Panc1 (cell line): ENCODE data around the gene SLIT3.

ENCODE experiments used
- POLR2AphosphoS5 ChIP-seq: IDR thresholded peaks from 2 replicates; pipeline ENCODE4 v1.6.1; 2012; ENCODE audit warnings: mild to moderate bottlenecking, low read depth, low read length, moderate library complexity
- TF ChIP-seq, protein P1 (sequence below): fragments of 450-650 bp; IDR thresholded peaks from 2 replicates; pipeline ENCODE4 v1.5.1; 2017; ENCODE audit warnings: mild to moderate bottlenecking
- TF ChIP-seq, protein P2 (sequence below), 2 experiments: IDR thresholded peaks; 2 replicates each; pipeline ENCODE4 v1.6.1; 2011 to 2012; ENCODE audit warnings: low read depth in 2 of 2, control low read depth in 1 of 2, low read length in 1 of 2, mild to moderate bottlenecking in 1 of 2, moderate library complexity in 1 of 2; ENCODE audit not compliant: insufficient read depth in 1 of 2

DNA sequence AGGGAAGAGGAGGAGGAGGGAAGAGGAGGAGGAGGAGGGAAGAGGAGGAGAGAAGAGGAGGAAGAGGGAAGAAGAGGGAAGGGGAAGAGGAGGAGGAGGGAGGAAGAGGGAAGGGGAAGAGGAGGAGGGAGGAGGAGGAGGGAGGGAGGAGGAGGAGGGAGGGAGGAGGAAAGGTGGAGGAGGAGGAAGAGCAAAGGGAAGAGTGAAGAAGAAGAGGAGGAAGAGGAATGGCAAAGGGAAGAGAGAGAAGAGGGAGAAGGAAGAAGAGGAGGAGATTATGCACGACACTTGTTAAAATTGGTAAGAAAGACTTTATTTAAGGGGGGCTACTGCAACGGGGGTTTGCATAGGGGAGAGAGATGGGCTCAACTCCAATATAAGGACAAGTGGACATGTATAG is 221.2 kb downstream of the SLIT3 start:
- TF ChIP-seq, protein P1, sequence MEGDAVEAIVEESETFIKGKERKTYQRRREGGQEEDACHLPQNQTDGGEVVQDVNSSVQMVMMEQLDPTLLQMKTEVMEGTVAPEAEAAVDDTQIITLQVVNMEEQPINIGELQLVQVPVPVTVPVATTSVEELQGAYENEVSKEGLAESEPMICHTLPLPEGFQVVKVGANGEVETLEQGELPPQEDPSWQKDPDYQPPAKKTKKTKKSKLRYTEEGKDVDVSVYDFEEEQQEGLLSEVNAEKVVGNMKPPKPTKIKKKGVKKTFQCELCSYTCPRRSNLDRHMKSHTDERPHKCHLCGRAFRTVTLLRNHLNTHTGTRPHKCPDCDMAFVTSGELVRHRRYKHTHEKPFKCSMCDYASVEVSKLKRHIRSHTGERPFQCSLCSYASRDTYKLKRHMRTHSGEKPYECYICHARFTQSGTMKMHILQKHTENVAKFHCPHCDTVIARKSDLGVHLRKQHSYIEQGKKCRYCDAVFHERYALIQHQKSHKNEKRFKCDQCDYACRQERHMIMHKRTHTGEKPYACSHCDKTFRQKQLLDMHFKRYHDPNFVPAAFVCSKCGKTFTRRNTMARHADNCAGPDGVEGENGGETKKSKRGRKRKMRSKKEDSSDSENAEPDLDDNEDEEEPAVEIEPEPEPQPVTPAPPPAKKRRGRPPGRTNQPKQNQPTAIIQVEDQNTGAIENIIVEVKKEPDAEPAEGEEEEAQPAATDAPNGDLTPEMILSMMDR = no peak
- TF ChIP-seq, protein P2, sequence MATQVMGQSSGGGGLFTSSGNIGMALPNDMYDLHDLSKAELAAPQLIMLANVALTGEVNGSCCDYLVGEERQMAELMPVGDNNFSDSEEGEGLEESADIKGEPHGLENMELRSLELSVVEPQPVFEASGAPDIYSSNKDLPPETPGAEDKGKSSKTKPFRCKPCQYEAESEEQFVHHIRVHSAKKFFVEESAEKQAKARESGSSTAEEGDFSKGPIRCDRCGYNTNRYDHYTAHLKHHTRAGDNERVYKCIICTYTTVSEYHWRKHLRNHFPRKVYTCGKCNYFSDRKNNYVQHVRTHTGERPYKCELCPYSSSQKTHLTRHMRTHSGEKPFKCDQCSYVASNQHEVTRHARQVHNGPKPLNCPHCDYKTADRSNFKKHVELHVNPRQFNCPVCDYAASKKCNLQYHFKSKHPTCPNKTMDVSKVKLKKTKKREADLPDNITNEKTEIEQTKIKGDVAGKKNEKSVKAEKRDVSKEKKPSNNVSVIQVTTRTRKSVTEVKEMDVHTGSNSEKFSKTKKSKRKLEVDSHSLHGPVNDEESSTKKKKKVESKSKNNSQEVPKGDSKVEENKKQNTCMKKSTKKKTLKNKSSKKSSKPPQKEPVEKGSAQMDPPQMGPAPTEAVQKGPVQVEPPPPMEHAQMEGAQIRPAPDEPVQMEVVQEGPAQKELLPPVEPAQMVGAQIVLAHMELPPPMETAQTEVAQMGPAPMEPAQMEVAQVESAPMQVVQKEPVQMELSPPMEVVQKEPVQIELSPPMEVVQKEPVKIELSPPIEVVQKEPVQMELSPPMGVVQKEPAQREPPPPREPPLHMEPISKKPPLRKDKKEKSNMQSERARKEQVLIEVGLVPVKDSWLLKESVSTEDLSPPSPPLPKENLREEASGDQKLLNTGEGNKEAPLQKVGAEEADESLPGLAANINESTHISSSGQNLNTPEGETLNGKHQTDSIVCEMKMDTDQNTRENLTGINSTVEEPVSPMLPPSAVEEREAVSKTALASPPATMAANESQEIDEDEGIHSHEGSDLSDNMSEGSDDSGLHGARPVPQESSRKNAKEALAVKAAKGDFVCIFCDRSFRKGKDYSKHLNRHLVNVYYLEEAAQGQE (IDR thresholded peaks at IDR 0.05; ENCODE audit: insufficient read depth in 1 of 2, low read depth in 2 of 2, low read length in 1 of 2) = no peak
- no peak for TF ChIP-seq POLR2AphosphoS5
